DND-41 (cell line): ENCODE measurements around the gene NEDD9.

Experiments
- ATAC-seq: fragments of 200-7000 bp; cut with Tn5 transposase; 3 replicates; pipeline ENCODE4 v1.9.1; 2021; ENCODE audit warnings: low read depth; ENCODE audit not compliant: insufficient read depth
- DNase-seq: peaks from one replicate; pipeline ENCODE4 v3.0.0-alpha.2; 2020
- H2AFZ ChIP-seq: 2 replicates; pipeline ENCODE4 v1.6.0; 2012; ENCODE audit warnings: low read depth, low read length
- H3K27ac ChIP-seq: 2 replicates; pipeline ENCODE4 v1.5.1; 2012; ENCODE audit warnings: low read length, inconsistent platforms
- H3K27me3 ChIP-seq: fragments of 200-600 bp; sonication (generic); 2 replicates; pipeline ENCODE4 v1.6.0; 2012; ENCODE audit warnings: low read length, mild to moderate bottlenecking, inconsistent platforms; ENCODE audit not compliant: insufficient read depth, poor library complexity
- H3K36me3 ChIP-seq: 2 replicates; pipeline ENCODE4 v1.5.1; 2012; ENCODE audit warnings: low read length, inconsistent platforms; ENCODE audit not compliant: insufficient read depth
- H3K4me1 ChIP-seq: 2 replicates; pipeline ENCODE4 v1.5.1; 2012; ENCODE audit warnings: mild to moderate bottlenecking, low read length; ENCODE audit not compliant: insufficient read depth
- H3K4me2 ChIP-seq: 2 replicates; pipeline ENCODE4 v1.6.0; 2012; ENCODE audit warnings: mild to moderate bottlenecking, moderate library complexity, low read length, inconsistent platforms; ENCODE audit not compliant: insufficient read depth
- H3K4me3 ChIP-seq, 2 experiments: fragments of 200-600 bp in 1 of 2; shearing (Covaris generic) in 1 of 2; 2 replicates each; pipeline ENCODE4 v1.5.1; 2012 to 2016; ENCODE audit warnings: inconsistent platforms in 2 of 2, low read length in 2 of 2, mild to moderate bottlenecking in 2 of 2, low read depth in 1 of 2, moderate library complexity in 1 of 2
- H3K79me2 ChIP-seq: 2 replicates; pipeline ENCODE4 v1.6.0; 2012; ENCODE audit warnings: low read length, inconsistent platforms; ENCODE audit not compliant: insufficient read depth
- H3K9ac ChIP-seq: 2 replicates; pipeline ENCODE4 v1.6.0; 2012; ENCODE audit warnings: low read depth, mild to moderate bottlenecking, inconsistent platforms, low read length, moderate library complexity
- H3K9me3 ChIP-seq: 2 replicates; pipeline ENCODE4 v1.5.1; 2012; ENCODE audit warnings: low read length, moderate library complexity, mild to moderate bottlenecking, inconsistent platforms; ENCODE audit not compliant: insufficient read depth, severe bottlenecking
- H4K20me1 ChIP-seq: 2 replicates; pipeline ENCODE4 v1.6.0; 2012; ENCODE audit warnings: low read length; ENCODE audit not compliant: insufficient read depth
- EZH2 ChIP-seq: IDR thresholded peaks from 3 replicates; pipeline ENCODE4 v1.6.1; 2012; ENCODE audit warnings: borderline replicate concordance, low read depth, mild to moderate bottlenecking, moderate library complexity, low read length, inconsistent platforms; ENCODE audit not compliant: severe bottlenecking
- TF ChIP-seq, protein P1 (sequence below): IDR thresholded peaks from 2 replicates; pipeline ENCODE4 v1.5.1; 2012; ENCODE audit warnings: borderline replicate concordance, low read length, moderate library complexity, mild to moderate bottlenecking; ENCODE audit not compliant: poor library complexity, severe bottlenecking; ENCODE audit errors: extremely low read depth

The NEDD9 gene

GRCh38 chr6:11268978-11269377, 36.5 kb upstream of the NEDD9 start:
- DNase-seq: no peak
- ATAC-seq: no peak
- H3K27ac ChIP-seq: no peak overlapping the region
- TF ChIP-seq, protein P1, sequence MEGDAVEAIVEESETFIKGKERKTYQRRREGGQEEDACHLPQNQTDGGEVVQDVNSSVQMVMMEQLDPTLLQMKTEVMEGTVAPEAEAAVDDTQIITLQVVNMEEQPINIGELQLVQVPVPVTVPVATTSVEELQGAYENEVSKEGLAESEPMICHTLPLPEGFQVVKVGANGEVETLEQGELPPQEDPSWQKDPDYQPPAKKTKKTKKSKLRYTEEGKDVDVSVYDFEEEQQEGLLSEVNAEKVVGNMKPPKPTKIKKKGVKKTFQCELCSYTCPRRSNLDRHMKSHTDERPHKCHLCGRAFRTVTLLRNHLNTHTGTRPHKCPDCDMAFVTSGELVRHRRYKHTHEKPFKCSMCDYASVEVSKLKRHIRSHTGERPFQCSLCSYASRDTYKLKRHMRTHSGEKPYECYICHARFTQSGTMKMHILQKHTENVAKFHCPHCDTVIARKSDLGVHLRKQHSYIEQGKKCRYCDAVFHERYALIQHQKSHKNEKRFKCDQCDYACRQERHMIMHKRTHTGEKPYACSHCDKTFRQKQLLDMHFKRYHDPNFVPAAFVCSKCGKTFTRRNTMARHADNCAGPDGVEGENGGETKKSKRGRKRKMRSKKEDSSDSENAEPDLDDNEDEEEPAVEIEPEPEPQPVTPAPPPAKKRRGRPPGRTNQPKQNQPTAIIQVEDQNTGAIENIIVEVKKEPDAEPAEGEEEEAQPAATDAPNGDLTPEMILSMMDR: no peak
- TF ChIP-seq EZH2: no peak
- H3K36me3 ChIP-seq: no peaks in the 10 kb centered on the region
- no peaks in the 10 kb centered on the region for H3K79me2 ChIP-seq
- H3K9ac ChIP-seq: no peak overlapping the region
- no peaks in the 10 kb centered on the region for H4K20me1 ChIP-seq
- no peaks in the 10 kb centered on the region for H3K4me1 ChIP-seq
- H3K4me2 ChIP-seq: no peak overlapping the region
- H3K4me3 ChIP-seq: no peak overlapping the region
- no peaks in the 10 kb centered on the region for H3K27me3 ChIP-seq
- no peak overlapping the region for H2AFZ ChIP-seq
- no peaks in the 10 kb centered on the region for H3K9me3 ChIP-seq

DNA sequence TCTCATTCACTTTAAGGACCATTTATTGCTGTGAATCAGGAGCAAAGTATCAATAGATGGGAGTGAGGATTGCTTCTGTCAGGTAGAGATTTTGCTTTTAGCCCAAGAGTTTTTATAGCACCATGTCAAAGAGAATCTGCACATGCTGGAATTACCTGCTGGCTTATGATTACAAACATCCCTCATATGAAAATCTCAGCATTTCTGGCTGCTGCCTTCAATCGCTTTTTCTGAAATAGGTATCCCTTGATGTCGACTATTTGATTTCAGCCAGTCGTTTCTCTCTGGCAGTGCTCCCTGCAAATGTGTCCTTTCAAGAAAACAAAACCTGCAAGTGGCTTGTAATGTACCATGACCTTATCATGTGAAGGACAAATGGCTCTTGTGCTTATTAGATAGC, 34.5 kb upstream of the NEDD9 start:
- Histone ChIP-seq H3K79me2 (no peaks in the 10 kb centered on the region), H3K36me3 (no peaks in the 10 kb centered on the region)

GRCh38 chr6:11265932-11266331, 33.5 kb upstream of the NEDD9 start:
- Histone ChIP-seq H3K4me1 (no peaks in the 10 kb centered on the region), H3K36me3 (no peaks in the 10 kb centered on the region), H3K27ac (no peak overlapping the region), H3K4me2 (no peak overlapping the region), H3K9ac (no peak overlapping the region), H3K4me3 (no peak overlapping the region), H4K20me1 (no peaks in the 10 kb centered on the region), H2AFZ (no peak overlapping the region), H3K27me3 (no peaks in the 10 kb centered on the region), H3K79me2 (no peaks in the 10 kb centered on the region), H3K9me3 (no peaks in the 10 kb centered on the region)
- TF ChIP-seq EZH2: no peak
- TF ChIP-seq, protein P1: no peak
- no peak for ATAC-seq
- DNase-seq: no peak

More for the DNA sequence above, 34.5 kb upstream of the NEDD9 start:
- no peak overlapping the region for H3K27ac ChIP-seq
- no peak for ATAC-seq
- H3K4me3 ChIP-seq: no peak overlapping the region
- no peak for DNase-seq
- no peak overlapping the region for H2AFZ ChIP-seq
- H3K9me3 ChIP-seq: no peaks in the 10 kb centered on the region
- H3K4me2 ChIP-seq: no peak overlapping the region
- H4K20me1 ChIP-seq: no peaks in the 10 kb centered on the region
- no peak overlapping the region for H3K9ac ChIP-seq
- no peak for TF ChIP-seq EZH2
- TF ChIP-seq, protein P1: no peak
- H3K27me3 ChIP-seq: no peaks in the 10 kb centered on the region
- H3K4me1 ChIP-seq: no peaks in the 10 kb centered on the region

DNA sequence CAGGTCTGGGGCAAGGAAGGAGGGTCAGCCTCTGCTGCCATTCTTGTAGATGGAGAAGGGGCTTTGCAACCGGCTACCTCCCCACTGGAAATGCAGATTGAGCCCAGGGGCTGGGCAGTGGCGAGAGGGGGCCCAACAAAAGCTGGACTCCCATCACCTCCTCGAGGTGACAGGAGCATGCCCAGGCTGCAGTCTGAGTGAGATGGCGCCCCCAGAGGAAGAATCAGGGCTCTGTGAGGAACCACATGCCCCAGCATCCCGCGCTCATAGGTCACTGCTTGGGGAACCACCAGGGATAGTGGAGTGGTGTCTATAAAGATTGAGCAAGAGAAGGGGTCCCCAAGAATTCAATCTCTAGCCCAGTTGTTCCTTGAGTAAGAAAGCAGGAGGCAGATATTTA, 31.6 kb upstream of the NEDD9 start:
- H3K36me3 ChIP-seq: no peaks in the 10 kb centered on the region
- DNase-seq (no peak), ATAC-seq (no peak)
- H3K9ac ChIP-seq: no peak overlapping the region
- H3K27me3 ChIP-seq: no peaks in the 10 kb centered on the region
- no peaks in the 10 kb centered on the region for H3K9me3 ChIP-seq
- H2AFZ ChIP-seq: no peak overlapping the region
- 0 out of 2 replicates have a peak, but pooled peaks cover 1% of the 10 kb centered on the region for H3K4me1 ChIP-seq
- no peaks in the 10 kb centered on the region for H3K79me2 ChIP-seq
- no peak overlapping the region for H3K4me3 ChIP-seq
- H4K20me1 ChIP-seq: no peaks in the 10 kb centered on the region
- no peak overlapping the region for H3K27ac ChIP-seq
- TF ChIP-seq, protein P1: peak; percentile 5
- TF ChIP-seq EZH2: no peak
- no peak overlapping the region for H3K4me2 ChIP-seq
